ENCODE measurements around the gene ZNF20. TPM values are rescaled to one million over a fixed set of nuclear protein-coding genes. Genes with fewer than 3 reads are reported as not detected.

ZNF20 gene
- total and polyA plus RNA-seq, 10 of the 15 experiments (the other 5 are each of a cell fraction or from before 2014, with no cell fraction given): 2.0 to 5.1 (median 2.6) TPM

DNA sequence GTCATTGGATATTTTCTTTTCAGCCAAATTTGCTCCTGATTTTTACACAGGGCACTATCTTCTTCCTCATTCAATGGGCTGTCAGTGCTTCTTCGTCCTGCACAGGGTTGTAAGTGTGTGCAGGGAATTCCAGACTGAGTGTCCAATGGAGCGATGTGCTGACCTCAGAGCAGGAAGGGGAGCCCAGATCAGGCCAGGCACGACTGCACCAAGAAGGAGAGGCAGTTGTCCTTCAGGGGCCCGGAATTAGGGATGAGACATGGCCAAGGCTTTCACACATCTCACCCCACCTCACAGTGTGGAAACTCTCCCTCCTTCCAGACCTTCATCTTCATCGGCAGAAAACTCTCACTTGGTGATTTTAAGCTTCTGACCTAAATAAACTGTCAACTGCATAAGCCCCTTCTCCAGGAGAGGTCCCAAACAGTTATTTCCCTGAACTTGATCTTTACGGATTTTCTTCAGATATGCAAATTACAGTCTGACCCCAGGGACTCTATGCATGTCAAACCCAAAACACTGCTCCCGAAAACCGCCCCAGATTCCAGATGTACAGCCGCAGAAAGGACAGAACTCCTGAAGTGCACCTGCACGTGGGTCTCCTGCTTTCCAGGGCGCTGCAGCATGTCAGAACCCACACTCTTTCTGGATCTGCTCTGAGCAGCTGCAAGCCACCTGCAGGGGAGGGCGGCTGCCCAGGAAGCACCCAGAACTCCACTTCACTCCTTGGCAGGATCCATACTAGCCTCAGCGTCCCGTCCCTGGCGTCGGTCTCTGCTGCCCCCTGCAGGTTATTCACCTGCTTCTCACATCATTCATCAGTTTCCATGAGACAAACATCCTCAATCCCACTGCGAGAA is 625 bp upstream of the ZNF20 start (continued):
- no peak for TF ChIP-seq ZNF384 (IDR thresholded peaks at IDR 0.05; ENCODE audit: borderline replicate concordance, low read depth, low read length)
- TF ChIP-seq ATF2 (IDR thresholded peaks at IDR 0.05; ENCODE audit: low read length): no peak
- no peak for TF ChIP-seq TBL1XR1 (IDR thresholded peaks at IDR 0.05; ENCODE audit: low read depth, low read length)
- TF ChIP-seq SUPT20H (IDR thresholded peaks at IDR 0.05; ENCODE audit: borderline replicate concordance, control insufficient read depth, low read depth, low read length): no peak
- TF ChIP-seq FOXM1 (IDR thresholded peaks at IDR 0.05; ENCODE audit: low read depth, low read length): no peak
- TF ChIP-seq PKNOX1 (IDR thresholded peaks at IDR 0.05): peak; percentile 31
- TF ChIP-seq ZNF207 (IDR thresholded peaks at IDR 0.05; ENCODE audit: borderline replicate concordance): no peak
- TF ChIP-seq TCF7 (IDR thresholded peaks at IDR 0.05; ENCODE audit: borderline replicate concordance): no peak
- no peak for TF ChIP-seq RAD51 (IDR thresholded peaks at IDR 0.05)
- TF ChIP-seq ESRRA (IDR thresholded peaks at IDR 0.05; ENCODE audit: low read length): no peak
- TF ChIP-seq REST (IDR thresholded peaks at IDR 0.05; ENCODE audit: low read depth, low read length): no peak
- no peak for TF ChIP-seq PAX5 (IDR thresholded peaks at IDR 0.05; ENCODE audit: borderline replicate concordance, low read depth, low read length)
- no peak for TF ChIP-seq CBFB (IDR thresholded peaks at IDR 0.05; ENCODE audit: low read depth)
- TF ChIP-seq GATAD2B (conservative IDR thresholded peaks at IDR 0.05; ENCODE audit: low read depth): no peak; the same call in 1 of the 2 replicates
- no peak for TF ChIP-seq CEBPZ (IDR thresholded peaks at IDR 0.05; ENCODE audit: low read depth, low read length)
- no peak for TF ChIP-seq ASH2L (IDR thresholded peaks at IDR 0.05; ENCODE audit: borderline replicate concordance, low read depth)
- peak; percentile 83 to 97 (median 87) for TF ChIP-seq CTCF (IDR thresholded peaks at IDR 0.05 in 2 of 3, conservative IDR thresholded peaks at IDR 0.05 in 1 of 3; ENCODE audit: control insufficient read depth in 2 of 3, extremely low read depth in 1 of 3, insufficient read depth in 1 of 3, low read depth in 3 of 3, low read length in 3 of 3)

Data from GM12878 (cell line).